HG03060 (cell line): ENCODE results near the gene ZCCHC18.
"Not testable (repeated sequence)": the region's sequence is repeated elsewhere in the genome, so short reads cannot be mapped to it uniquely, and the experiment has no call there.

Source experiments
- ATAC-seq: cut with Tn5 transposase; IDR thresholded peaks from one replicate; pipeline ENCODE4 v1.9.1; 2021; ENCODE audit warnings: low read depth, moderate number of reproducible peaks; ENCODE audit not compliant: unreplicated experiment

Gene ZCCHC18

DNA sequence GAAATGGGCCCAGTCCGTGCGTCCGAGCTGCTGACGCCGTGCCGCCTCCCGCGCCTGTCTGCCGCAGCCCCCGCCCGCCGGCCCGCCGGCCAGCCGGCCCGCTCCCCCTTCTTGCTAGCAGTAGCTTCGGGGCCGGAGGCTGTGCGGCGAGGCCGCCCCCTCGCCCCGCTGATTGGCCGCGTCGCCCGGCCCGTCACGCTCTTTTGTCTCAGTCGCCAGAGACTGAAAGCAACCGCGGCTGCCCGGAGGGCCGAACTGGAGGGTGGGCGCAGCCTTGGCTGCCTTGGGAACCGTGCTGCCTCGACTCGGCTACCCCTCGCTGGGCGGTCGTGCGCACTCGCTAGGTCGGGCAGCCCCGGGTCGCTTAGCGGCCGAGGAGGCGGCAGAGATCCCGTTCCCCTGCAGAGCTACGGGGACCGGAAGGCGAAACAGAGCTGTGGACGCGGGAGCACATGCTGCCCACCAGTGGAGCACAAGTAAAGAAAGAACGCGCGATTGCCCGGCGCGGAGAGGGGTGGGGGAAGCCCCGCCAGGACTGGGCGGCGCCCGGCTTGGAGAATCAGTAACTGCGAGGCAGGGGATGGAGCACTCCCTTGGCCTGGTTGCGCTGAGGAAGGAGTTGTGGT lies at the start of gene ZCCHC18:
TSS of gene ZCCHC18 (plus strand) at position 198 of the 626 bp plus-strand sequence. CDS start 1,589 bp downstream, outside the sequence.
- peak; percentile 48 for ATAC-seq

DNA sequence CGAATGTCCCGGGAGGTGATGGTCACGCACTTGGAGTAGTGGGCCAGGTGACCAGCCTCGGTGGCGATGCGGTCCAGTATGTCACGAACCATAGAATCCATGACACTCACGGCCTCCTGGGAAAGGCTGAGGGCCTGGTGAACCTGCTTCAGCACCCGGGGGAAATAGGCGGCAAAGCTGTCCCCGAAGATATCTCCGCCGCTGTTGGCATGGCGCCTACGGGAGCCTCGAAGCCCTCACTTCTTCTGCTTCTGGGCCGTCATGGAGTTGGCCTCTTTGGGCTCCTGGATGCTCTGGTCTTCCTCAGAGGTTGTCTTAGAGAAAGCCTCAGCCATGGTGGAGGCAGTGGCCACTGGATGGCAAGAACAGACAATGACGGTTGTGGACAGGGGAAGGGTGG lies 49.7 kb upstream of the ZCCHC18 start:
- ATAC-seq = not testable (repeated sequence)

DNA sequence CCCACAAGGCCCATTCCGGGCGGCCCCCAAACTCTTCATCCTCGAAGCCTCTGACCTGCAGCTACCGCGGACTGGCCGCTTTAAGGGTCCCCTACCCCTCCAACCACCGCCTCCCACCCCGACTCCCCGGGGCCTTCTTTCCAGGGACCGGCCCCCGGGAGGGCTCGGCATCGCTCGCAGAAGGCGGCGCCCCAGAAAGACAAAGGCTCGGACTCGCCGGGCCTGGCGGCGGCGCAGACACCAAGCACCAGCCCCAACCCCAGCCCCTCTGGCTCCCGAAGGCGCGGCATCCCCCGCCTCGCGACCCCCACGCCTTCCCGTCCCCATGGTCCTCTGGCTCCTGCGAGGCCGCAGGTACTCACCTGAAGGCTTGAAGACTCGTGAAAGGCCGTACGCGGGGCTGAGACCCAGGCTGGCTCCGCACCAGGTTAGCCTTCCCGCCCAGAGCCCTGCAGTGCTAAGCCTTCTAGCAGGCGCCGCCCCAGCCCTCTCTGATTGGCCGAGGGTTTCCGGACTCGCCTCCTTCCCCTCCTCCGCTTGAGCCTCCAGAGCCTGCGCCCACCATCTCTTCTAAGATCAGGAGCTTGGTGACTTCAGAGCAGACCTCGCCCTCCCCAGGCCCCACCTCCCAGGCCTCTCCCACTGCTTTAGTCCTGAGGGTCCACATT lies 36.4 kb upstream of the ZCCHC18 start, which contains the start of gene TMSB15C:
TSS of gene TMSB15C (minus strand) at position 459 of the 668 bp plus-strand sequence.
- ATAC-seq = peak; percentile 80

DNA sequence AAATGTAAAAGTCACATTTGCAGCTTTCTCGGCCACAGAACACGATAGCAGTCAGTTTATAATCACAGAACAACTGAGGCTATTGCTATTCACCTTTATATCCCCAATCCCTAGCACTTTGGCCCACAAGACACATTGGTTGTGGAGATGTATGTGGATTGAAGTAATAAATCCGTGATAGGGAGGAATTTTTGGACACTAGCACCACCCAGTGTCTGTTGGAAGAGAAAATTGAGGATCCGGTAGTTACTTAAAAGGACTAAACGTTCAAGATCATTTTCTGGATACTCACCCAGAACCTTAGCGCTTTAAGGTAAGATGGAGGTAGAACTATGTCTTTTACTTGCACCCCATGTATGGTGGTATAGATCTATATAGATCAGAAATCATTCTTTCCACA lies 34.5 kb upstream of the ZCCHC18 start:
- not testable (repeated sequence) for ATAC-seq

DNA sequence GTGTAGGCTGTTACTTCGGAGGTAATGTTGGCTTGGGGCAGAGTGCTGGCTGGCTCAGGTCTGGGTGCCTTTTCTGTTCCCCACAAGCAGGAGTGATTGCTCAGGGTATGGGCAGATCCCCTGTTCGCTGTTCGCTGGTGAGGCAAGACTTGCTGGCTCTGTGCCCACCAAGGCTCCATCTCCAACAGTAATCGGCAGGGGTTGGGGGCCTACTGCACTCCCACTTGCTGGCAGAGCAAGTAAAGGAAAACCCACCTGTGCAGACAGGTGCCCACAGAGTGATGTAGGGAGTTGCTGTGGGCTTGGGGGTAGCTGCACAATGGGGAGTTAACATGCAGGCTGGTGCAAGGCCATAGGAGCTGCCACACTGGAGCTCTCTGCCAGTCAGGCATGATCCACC lies 28.3 kb upstream of the ZCCHC18 start:
- no peak for ATAC-seq

DNA sequence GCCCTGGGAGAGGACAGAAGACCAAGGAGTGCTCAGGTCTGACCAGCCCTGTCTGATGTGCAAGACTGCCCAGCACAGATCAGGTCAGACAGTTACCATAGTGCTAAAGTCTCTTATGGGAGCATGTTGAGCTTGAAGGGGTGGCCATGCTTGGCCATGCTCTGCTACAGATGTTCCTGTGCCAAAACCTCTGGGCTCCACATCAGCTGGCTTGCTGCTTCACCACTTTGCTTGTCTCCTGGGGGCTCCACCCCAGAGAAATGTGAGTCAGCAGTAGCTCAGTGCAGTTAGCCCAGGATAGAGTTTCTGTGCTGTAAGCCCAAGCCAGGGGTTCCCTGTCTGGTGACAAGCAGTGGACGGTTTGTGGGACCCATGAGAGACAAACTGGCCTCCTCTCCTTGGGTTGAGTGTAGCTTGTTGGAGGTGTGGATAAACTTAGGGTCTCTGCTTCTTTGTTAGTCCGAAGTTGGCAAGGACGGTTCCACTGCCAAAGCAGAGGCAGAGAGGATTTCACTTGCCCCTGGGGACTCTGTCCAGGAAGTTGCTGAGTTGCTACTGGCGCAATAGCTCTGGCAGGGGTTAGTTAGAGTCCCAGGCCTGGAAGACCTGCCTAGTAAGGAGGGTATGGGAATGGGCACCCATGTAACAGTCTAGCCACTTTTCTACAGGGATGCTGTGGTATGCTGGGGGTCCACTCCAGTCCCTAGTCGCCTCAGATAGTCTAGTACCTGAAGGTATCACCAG lies 27.6 kb upstream of the ZCCHC18 start:
- no peak for ATAC-seq

DNA sequence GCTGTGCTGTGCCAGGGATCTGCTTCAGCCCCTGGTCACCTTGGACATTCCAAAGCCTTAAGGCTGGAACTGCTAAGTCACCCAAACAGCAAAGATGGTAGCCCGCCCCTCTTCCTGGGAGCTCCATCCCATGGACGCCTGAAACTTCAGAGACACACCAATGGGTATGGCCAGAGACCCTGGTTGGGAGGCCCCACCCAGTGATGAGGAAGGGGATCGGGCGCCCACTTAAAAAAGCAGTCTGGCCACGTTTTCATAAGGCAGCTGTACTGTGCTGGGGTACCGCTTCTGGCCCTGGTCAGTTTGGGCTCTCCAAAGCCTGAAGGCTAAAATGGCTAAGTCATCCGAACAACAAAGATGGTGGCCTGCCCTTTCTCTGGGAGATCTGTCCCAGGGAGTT lies 26.8 kb upstream of the ZCCHC18 start:
- no peak for ATAC-seq

DNA sequence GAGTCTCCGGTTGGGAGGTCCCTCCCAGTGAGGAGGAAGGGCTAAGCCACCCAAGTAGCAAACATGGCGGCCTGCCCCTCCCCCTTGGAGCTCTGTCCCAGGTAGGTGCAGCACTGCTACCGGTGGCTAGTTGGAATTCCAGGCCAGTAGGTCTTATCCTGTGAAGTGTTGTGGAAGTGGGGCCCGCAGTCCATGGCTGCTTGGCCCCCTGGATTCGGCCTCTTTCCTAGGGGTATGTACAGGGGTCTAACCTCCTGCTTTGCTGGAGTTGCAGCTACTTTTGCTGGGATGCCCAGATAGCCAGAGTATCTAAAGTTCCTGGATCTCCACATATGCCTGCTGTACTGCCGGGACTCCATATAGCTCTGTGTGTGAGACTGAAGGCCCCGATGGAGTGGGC lies 26.4 kb upstream of the ZCCHC18 start:
- ATAC-seq = no peak

DNA sequence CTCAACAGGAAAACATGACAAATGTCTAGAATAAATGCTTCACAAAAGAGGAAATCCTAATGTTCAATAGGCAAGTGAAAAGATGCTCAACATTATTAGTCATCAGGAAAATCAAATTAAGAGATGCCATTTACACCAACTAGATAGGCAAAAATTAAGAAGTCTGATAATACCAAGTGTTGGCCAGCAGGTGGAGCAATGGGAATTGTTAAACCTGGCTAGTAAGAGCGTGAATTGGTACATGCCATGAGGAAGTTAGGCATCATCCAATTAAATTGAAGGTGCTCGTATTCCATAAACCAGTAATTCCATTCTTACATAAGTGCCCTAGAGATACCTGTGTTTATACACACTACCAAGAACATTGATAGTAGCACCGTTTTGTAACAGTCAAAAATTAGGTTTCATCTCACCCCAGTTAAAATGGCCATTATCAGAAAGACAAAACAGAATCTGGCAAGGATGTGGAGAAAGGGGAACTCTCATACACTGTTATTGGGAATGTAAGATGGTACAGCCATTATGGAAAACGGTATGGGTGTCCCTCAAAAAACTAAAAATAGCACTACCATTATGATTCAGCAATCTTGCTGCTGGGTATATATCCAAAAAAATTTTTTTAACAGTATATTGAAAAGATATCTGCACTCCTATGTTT lies 14.0 kb upstream of the ZCCHC18 start:
- ATAC-seq = no peak

DNA sequence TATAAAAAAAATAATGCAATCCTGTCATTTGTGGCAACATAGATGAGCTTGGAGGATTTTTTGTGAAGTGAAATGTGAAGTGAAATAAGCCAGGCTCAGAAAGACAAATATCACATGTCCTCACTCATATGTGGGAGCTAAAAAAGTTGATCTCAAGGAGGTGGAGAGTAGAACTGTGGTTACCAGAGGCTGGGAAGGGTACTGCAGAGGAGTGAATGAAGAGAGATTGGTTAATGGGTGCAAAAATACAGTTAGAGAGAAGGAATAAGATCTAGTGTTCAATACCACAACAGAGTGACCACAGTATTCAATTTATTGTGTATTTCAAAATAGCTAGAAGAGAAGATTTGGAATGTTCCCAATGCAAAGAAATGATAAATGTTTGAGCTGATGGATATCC lies 13.4 kb upstream of the ZCCHC18 start:
- no peak for ATAC-seq

DNA sequence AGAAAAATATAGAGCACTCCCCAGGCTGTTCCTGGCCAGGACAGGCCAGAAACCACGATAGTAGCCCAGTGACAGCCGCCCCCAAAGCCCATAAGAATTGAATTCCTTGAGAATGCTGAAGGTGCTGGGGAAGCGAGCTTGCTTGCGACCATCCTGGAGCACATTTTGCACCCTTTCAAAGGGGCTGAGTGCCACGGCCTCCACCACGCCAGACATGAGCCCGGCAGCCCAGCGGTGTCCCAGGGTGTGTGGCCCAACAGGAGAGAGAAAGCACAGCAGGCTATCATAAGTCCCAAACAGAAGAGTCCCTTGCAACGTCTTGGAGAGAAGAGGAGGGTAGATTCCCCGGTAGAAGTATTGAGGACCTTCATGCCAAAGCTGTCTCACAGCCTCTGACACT lies 7.6 kb upstream of the ZCCHC18 start:
- no peak for ATAC-seq

DNA sequence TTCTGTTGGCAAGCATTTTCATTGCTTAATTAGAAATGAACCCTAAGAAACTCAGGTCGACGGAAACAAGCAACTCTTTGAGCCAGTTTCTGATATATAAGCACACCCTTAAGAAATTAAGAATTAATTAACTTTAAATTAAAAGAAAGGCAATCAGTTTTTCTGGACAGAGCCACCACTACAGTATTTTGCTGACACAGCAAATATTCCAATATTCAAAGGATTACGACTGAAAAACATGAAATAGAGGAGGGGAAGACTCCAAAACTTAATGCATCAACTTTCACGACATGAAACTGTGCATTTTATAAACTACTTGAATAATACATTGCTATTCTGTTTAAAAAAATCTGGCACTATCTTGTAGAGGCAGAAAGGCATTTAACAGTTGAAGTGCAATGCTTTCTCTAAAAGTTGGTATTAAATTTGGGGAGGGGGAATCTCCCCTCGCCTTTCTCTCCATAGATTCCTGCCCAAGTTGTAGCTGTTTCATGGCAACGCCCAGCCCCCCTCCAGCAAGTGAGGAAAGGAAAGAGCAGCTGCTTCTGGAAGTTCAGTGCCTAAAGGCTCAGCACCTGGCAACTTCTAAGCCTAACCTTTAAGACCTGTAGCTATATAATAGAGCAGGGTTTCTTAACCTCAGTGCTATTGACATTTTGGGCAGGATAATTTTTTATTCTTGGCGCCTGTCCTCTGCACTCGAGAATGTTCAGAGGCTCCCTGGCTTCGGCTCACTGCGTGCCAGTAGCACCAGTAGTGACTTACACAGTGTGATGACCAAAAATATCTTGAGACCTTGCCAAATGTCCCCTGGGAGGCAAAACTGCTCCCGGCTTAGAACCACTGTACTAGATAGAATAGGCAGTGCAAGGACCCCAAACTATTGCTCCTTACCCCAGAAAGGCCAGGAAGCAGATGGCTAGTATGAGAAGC lies 6.7 kb upstream of the ZCCHC18 start:
- ATAC-seq = no peak

DNA sequence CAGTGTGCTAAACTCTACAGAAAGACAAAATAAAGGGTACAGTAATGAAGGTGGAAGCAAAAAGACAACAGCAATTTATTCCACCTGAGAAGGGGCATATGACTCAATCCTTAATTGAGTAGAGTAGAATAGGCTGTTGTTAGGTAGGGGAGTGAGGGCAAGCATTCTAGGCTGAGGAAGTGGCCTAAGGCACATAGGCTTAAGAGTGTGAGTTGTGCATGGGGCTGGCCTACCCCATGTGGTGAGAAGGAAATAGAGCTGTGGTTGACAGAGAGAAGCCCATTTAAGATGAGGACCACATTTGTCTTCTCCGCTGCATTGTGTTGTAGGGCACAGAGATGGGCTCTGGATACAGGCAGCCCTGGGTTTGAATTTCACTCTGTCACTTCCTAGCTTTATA lies 3.4 kb upstream of the ZCCHC18 start:
- ATAC-seq = no peak

DNA sequence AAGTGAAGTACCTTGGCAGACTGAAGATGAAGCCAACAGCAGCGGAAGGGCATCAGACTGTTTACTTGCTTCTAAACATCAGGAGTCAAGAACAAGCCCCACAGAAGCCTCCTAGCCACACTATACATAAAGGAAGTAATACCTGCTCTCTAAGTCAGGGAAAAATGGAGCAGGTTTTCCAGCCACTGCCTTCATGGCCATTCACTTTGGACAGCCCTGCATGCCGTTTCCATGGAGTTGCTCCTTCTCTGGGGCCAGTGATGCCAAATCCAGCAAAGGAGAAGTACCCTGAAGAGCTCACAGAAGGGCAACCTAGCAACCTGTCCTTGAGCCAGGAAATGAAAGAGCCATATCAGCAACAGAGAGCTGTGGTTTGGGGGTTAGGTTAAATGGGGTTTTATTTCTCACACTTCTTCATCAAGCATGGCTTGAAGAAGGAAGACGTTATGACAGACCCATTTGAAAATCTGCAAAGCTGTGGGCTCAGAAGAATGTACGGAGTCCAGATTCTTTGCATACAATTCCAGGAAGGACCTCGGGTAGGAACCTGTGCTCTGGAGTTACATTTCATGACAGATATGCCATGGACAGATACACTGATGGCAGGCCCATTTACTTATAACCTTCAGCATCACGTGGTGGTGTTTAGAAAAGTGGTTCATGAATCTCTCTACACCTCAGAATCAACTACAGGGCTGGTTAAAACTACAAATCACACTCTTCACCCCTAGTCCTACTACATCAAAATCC lies 1.7 kb upstream of the ZCCHC18 start:
- not testable (repeated sequence) for ATAC-seq

DNA sequence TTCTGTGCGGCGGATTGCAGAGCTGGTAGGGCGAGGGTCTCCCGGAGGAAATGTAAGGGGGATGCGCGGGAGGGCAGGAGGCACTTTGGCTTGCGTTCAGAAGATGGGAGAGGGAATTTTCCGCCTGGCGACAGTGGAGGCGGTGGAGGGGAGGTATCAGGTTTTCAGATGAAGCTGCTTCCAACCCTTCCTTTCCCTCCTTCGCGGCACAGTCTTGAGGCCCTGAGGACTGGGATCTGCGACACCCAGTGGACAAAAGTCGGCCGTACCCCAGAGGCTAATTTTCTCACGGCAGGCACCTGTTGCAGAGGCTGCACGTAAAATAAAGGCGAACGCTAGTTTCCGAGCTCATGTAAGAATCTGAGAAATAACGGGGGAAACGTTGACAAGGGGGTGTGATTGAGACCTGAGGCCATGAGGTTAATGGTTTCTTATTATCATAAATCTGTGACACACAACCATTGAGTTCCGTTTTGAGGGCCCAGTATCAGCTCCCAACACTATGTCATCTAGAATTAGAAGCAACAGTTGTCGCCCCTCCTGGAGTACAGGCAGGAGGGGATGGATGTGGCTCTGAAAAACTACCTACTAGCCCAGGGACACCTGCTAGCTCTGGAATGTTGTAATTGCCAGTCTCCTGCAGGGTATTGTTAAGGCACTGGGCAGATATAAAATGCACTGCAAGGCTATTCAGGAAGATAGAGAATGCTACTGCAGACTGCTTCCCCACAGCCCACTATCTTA lies 1.1 kb downstream of the ZCCHC18 start:
- ATAC-seq = no peak

DNA sequence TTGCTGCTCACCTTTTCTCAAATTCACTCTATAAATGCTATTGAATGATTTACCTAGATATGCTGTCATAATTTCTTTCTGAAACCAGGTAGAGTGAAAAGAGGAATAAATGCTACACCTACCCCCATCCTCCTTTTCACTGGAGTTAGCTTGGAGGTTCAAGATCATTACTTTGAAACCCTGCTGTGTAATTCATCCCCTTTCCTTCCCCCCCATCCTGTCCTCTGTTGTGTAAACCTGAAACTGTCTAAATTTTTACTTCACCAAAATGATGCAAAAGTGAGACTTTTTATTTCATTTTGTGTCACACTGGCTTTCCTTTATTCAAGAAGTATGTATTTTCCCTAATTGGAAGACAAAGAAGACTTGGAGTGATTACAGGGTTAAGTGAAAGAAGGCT lies 5.4 kb downstream of the ZCCHC18 start:
- ATAC-seq = no peak

DNA sequence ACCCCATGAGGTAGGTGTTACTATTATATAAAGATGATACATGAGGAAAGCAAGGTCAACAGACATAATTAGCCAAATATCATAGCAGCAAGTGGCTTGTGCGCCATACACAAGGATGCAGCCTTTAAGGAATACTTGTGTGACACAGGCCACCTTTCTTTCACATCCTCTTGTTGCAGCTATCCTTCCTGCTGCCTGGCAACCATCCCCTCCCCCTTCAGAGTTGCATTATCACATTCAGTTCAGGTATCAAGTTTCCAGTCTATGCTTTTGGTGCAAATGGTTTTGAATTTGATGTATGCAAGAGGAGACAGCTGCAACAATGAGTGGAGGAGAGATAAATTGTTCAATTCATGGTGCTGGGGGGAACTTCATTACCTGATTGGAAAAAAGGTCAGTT lies 6.4 kb downstream of the ZCCHC18 start:
- ATAC-seq = no peak

DNA sequence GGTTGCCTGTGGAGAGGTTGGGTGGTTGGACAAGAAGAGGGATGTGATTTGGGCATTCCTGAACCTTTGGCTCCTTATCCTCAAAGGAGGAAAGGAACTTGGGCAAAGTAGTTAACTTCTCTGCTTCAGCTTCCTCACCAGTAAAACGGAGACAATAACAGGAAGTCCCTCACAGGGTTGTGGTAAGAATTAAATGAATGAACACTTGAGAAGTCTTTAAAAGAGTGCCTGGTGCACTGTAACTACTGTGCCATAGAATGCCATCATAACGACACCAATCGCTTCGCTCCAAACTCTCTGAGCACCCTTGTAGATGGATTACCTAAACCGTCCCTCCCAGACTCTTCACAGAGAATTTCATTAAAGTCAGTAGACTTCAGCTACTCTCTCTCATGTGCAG lies 10.5 kb downstream of the ZCCHC18 start:
- no peak for ATAC-seq

DNA sequence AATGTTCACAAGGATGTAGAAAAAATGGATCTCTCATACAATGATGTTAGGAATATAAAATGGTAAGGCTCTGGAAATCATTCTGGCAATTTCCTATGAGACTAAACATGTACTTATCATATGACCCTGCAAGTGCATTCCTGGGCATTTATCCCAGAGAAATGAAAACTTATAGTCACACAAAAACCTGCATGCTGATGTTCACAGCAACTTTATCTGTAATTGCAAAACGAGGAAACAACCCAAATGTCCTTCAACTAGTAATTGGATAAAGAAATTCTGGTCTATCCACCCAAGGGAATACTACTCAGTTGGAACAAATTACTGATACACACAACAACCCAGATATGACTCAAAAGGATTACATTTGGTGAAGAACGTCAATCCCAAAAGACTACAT lies 14.5 kb downstream of the ZCCHC18 start:
- ATAC-seq = no peak
